Ovary (tissue), 9 donors: Measurements from ENCODE around the gene LRMDA. TPM values are rescaled to one million over a fixed set of nuclear protein-coding genes. Genes with fewer than 3 reads are reported as not detected.

Experiments
- DNase-seq, 5 donors: peaks; one replicate each; pipeline ENCODE4 v3.0.0-alpha.2; 2019 to 2020
- H3K27ac ChIP-seq, 2 donors: fragments of 200-600 bp; one replicate each; pipeline versions ENCODE4 v1.5.1 to v1.8.0; 2019 to 2022
- H3K27me3 ChIP-seq: fragments of 200-600 bp; one replicate; pipeline ENCODE4 v1.8.0; 2022
- H3K36me3 ChIP-seq: fragments of 200-600 bp; sonication (generic); one replicate; pipeline ENCODE4 v1.5.1; 2019
- H3K4me1 ChIP-seq: one replicate; pipeline ENCODE4 v1.8.1; 2013; ENCODE audit warnings: mild to moderate bottlenecking, moderate library complexity; ENCODE audit not compliant: insufficient read depth
- H3K4me3 ChIP-seq: fragments of 200-600 bp; sonication (generic); one replicate; pipeline ENCODE4 v1.5.1; 2017
- H3K9me3 ChIP-seq, 2 donors: fragments of 200-600 bp in 1 of 2; sonication (generic) in 1 of 2; one replicate each; pipeline versions ENCODE4 v1.5.1 to v1.8.1; 2013 to 2019; ENCODE audit warnings: mild to moderate bottlenecking in 1 of 2, moderate library complexity in 1 of 2
- EP300 ChIP-seq: sonication (generic); formaldehyde crosslinking; IDR thresholded peaks from one replicate; pipeline ENCODE4 v1.6.1; 2017; ENCODE audit warnings: antibody characterized with exemption
- POLR2A ChIP-seq: fragments of 450-650 bp; IDR thresholded peaks from one replicate; pipeline ENCODE4 v1.6.1; 2017; ENCODE audit warnings: antibody characterized with exemption, mild to moderate bottlenecking, moderate library complexity
- WGBS, 3 donors: extraction: QIAGEN DNeasy Blood & Tissue Kit in 1 of 3; methylation state at CpG; one replicate each; pipeline versions ENCODE4 v1.1.5 to v1.1.7; 2013 to 2017; 5-methylcytosine and 5-hydroxymethylcytosine counted together
- intact Hi-C, 4 donors: fragments of 100-400 bp; cut with DNase I; formaldehyde crosslinking; loops; one replicate each; pipeline versions ENCODE4 v1.11.0 to v1.15.1; 2022 to 2023
- polyA plus RNA-seq, 2 donors: library from polyadenylated mRNA; stranded (reverse); fragments of 200-250 nt in 1 of 2; fragments of 350-450 nt in 1 of 2; fragmentation: Illumina TruSeq in 1 of 2; extraction: RNeasy Lipid Tissue Mini Kit (QIAGEN cat#74804) in 1 of 2; gene quantifications; one replicate each; pipeline ENCODE4 v1.2.3, GENCODE V29; 2013 to 2014
- total RNA-seq, 7 donors: library from RNA; depleted of rRNA in 2 of 7; stranded (reverse); fragments of >200 nt in 2 of 7; fragmentation: NEBNext Ultra II Directional in 3 of 7; extraction: Animal tissue kit (Norgen Biotek cat#: 25700) in 3 of 7; gene quantifications; one replicate each; pipeline versions ENCODE4 v1.1.0 to v1.2.4, GENCODE V29; 2016 to 2023
- TF ChIP-seq, protein P1 (sequence below), 3 donors: fragments of 450-650 bp in 2 of 3; fragments of 200-600 bp in 1 of 3; IDR thresholded peaks; one replicate each; pipeline versions ENCODE4 v1.5.1 to v1.8.0; 2016 to 2022; ENCODE audit warnings: antibody characterized with exemption in 3 of 3, mild to moderate bottlenecking in 1 of 3
- donor health status: DM: no; HTN: no; CAD: no; lungs with moderate emphysema.
- donor health status: DM: no; HTN: no; CAD: no.
- donor health status: Bipolar disorder and iron deficiency.
- donor health status: DM: yes; HTN: yes; CAD: no.
- donor health status: DM: no; HTN: no; CAD: no.
- donor health status: DM: yes; HTN: yes; CAD: no.

Gene LRMDA
- total and polyA plus RNA-seq, 9 donors, result 14.8 to 30.7 (median 22.9) TPM

DNA sequence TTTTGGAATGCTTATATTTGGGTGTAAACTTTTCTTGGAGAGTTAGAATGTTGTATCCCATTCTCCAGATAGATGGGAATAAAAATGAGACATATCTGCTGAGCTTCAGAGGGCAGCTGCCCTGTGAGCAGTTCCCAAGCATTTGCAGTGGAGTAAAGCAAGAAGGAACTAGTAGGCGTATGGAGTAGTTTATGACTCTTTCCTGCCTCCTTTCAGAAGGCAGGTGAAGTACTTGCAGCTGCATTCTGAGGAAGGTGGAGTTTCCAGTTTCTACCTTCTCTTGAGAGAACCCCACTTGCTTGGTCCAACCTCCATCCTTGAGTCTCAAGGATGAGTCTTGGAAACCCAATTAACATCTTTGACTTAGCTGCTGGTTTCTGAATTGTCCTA lies 563.6 kb downstream of the LRMDA start:
- H3K27ac ChIP-seq, result no peak overlapping the region
- no peaks in the 10 kb centered on the region for H3K4me1 ChIP-seq
- H3K27me3 ChIP-seq, result no peaks in the 10 kb centered on the region
- no peak for DNase-seq
- no peaks in the 10 kb centered on the region for H3K9me3 ChIP-seq
- H3K36me3 ChIP-seq, result no peaks in the 10 kb centered on the region
- WGBS, 3 donors, result 92 to 100% (median 94%) methylated on average over 1 of the region's 1 CpG
- TF ChIP-seq POLR2A (no peak), EP300 (no peak)
- TF ChIP-seq, protein P1, sequence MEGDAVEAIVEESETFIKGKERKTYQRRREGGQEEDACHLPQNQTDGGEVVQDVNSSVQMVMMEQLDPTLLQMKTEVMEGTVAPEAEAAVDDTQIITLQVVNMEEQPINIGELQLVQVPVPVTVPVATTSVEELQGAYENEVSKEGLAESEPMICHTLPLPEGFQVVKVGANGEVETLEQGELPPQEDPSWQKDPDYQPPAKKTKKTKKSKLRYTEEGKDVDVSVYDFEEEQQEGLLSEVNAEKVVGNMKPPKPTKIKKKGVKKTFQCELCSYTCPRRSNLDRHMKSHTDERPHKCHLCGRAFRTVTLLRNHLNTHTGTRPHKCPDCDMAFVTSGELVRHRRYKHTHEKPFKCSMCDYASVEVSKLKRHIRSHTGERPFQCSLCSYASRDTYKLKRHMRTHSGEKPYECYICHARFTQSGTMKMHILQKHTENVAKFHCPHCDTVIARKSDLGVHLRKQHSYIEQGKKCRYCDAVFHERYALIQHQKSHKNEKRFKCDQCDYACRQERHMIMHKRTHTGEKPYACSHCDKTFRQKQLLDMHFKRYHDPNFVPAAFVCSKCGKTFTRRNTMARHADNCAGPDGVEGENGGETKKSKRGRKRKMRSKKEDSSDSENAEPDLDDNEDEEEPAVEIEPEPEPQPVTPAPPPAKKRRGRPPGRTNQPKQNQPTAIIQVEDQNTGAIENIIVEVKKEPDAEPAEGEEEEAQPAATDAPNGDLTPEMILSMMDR (IDR thresholded peaks at IDR 0.05), result no peak
- intact Hi-C loops, result no loop called here
- no peak overlapping the region for H3K4me3 ChIP-seq

DNA sequence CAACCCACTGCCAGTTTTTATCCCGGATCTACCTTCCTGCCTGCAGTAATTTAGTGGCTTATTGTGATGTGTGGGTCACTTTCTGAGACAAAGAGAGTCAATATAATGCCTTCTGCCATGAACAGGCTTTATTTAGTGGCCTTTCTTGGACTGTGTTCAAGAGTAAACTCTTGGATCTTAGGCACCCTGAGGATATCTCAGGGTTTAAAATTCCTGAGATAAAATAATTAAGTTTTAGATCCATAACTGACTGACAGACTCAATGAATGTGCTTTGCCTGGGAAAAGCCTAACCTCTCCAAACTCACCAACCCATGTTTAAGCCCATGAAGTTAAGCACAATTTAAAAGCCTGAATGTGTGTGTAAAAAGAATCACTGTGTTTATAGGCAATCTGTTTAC lies 564.3 kb downstream of the LRMDA start:
- no peak overlapping the region for H3K4me3 ChIP-seq
- H3K27ac ChIP-seq, result no peak overlapping the region
- intact Hi-C loops, result no loop called here
- H3K9me3 ChIP-seq, result no peaks in the 10 kb centered on the region
- H3K36me3 ChIP-seq, result no peaks in the 10 kb centered on the region
- H3K4me1 ChIP-seq, result no peaks in the 10 kb centered on the region
- DNase-seq, result no peak
- no peaks in the 10 kb centered on the region for H3K27me3 ChIP-seq
- no peak for TF ChIP-seq POLR2A
- TF ChIP-seq EP300, result no peak
- TF ChIP-seq, protein P1 (IDR thresholded peaks at IDR 0.05), result no peak
- WGBS, 3 donors, result 60 to 79% (median 60%) methylated on average over 1 of the region's 1 CpG

DNA sequence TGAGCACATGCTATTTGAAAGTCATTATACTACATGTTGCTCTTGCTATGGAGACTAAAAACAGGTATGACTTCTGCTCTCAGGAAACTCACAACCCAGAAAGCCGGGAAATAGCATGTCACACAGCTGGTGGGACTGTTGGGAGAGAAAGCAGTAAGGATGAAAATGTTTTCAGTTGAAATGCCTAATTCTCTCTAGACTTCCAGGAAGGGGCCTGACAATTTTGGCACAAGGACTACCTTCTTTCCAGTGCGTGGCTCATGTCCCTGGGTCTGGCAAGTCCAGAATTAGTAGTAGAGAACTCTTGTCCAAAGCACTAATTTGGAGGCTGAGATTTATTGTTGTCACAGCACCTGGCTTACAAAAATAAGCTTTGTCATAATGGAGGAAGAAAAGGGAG lies 567.6 kb downstream of the LRMDA start:
- TF ChIP-seq, protein P1 (IDR thresholded peaks at IDR 0.05), result no peak
- no peak for TF ChIP-seq EP300
- no peak for TF ChIP-seq POLR2A
- intact Hi-C loops, result no loop called here
- Histone ChIP-seq H3K27ac (no peak overlapping the region), H3K36me3 (no peaks in the 10 kb centered on the region), H3K9me3 (no peaks in the 10 kb centered on the region), H3K4me1 (no peaks in the 10 kb centered on the region), H3K4me3 (no peak overlapping the region), H3K27me3 (no peaks in the 10 kb centered on the region)
- 75 to 82% (median 76%) methylated on average over 2 of the region's 2 CpGs for WGBS, 3 donors
- no peak for DNase-seq

DNA sequence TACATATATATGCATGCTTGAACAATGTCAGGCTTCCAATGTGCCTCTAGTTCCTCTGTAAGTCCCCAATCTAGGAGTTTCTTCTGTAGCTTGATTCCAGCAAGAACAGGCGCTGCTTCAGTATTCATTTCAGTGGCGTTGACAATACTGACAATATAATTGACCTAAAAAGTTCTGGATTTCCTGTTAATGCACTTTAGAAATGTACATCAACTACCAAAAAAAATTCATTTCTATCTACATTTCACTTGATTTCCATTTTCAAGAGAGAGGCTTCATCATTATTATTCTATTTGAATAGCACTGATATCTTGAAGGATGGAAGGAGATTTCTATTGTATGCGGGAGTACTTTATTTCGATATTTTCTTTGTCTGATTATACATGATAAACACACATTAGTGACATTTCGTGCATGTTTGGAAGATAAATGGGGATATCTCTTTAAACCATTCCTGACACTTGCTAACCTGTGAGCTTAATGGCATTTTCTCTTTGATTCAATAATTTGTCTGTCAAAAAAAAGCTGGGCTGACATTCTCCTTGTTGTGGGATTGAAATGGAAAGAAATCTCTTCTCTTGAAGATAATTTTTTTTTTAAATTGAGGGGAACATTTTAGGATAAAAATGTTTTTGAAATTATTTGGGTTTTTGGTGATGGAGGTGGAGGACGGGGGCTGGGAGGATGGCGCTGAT lies 568.2 kb downstream of the LRMDA start:
- Histone ChIP-seq H3K4me3 (no peak overlapping the region), H3K27ac (no peak overlapping the region), H3K36me3 (no peaks in the 10 kb centered on the region), H3K27me3 (no peaks in the 10 kb centered on the region), H3K9me3 (no peaks in the 10 kb centered on the region), H3K4me1 (no peaks in the 10 kb centered on the region)
- WGBS, 3 donors, result 89 to 96% (median 90%) methylated on average over 7 of the region's 7 CpGs
- intact Hi-C loops, result no loop called here
- TF ChIP-seq, protein P1 (IDR thresholded peaks at IDR 0.05), result no peak
- TF ChIP-seq EP300 (no peak), POLR2A (no peak)
- no peak for DNase-seq
